ENCODE data around the gene SCAF11.

Gene SCAF11

GRCh38 chr12:45898094-45898493, 92.3 kb downstream of the SCAF11 start:
- no peak overlapping the region for H3K23ac ChIP-seq (ENCODE audit: low read length)
- H3K9ac ChIP-seq (ENCODE audit: low read length), result no peak overlapping the region
- no peak overlapping the region for H3K4me3 ChIP-seq (ENCODE audit: low read depth, low read length)
- H3K4me1 ChIP-seq (ENCODE audit: control insufficient read depth in 1 of 2, insufficient read depth in 2 of 2, low read length in 2 of 2), result no peaks in the 10 kb centered on the region
- H3K27ac ChIP-seq (ENCODE audit: low read depth, low read length), result no peak overlapping the region
- no peak overlapping the region for H3K4ac ChIP-seq (ENCODE audit: low read depth, low read length)
- H3K79me1 ChIP-seq (ENCODE audit: low read length), result no peaks in the 10 kb centered on the region
- no peak overlapping the region for H2BK12ac ChIP-seq (ENCODE audit: low read length)
- no peak overlapping the region for H4K91ac ChIP-seq (ENCODE audit: low read depth, low read length)
- H3K27me3 ChIP-seq (ENCODE audit: insufficient read depth, low read length), result no peaks in the 10 kb centered on the region
- no peaks in the 10 kb centered on the region for H3K9me3 ChIP-seq (ENCODE audit: insufficient read depth, low read depth, low read length)
- no peak for DNase-seq
- peaks cover 14 to 15% of the 10 kb centered on the region in 2 experiments for H3K36me3 ChIP-seq (ENCODE audit: control insufficient read depth in 1 of 2, insufficient read depth in 2 of 2, low read length in 2 of 2)
- H4K12ac ChIP-seq (ENCODE audit: low read depth, low read length), result no peak overlapping the region
- no CpG with 5 or more reads among the region's 1 CpG for WGBS (ENCODE audit: extremely low coverage, insufficient coverage, insufficient read length)
- H3K18ac ChIP-seq (ENCODE audit: low read length), result no peak overlapping the region
- H2BK120ac ChIP-seq (ENCODE audit: insufficient read depth, low read length, poor library complexity), result no peak overlapping the region
- H2AK5ac ChIP-seq (ENCODE audit: low read length), result no peak overlapping the region
- no peaks in the 10 kb centered on the region for H3K79me2 ChIP-seq (ENCODE audit: control insufficient read depth, insufficient read depth, low read length, poor library complexity)
- no peak overlapping the region for H2AFZ ChIP-seq (ENCODE audit: insufficient read depth, low read length, poor library complexity)
- H2BK5ac ChIP-seq (ENCODE audit: low read depth, low read length, poor library complexity), result no peak overlapping the region
- H3K4me2 ChIP-seq (ENCODE audit: low read length), result no peak overlapping the region
- H4K8ac ChIP-seq (ENCODE audit: low read depth, low read length), result no peak overlapping the region
- no peak overlapping the region for H3K14ac ChIP-seq (ENCODE audit: low read length)

DNA sequence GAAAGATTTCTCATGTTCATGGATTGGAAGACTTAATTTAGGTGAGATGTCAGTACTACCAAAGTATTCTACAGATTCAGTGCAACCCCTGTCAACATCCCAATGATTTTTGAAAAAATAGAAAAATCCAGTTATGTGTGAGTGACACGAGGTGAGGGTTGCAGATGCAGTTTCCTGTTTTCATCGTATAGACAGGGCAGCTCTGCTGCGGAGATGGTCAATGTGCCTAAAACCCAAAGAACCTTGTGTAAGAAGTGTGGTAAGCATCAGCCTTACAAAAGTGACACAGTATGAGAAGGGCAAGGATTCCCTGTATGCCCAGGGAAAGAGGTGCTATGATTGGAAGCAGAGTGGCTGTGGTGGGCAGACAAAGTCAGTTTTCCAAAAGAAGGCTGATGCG, 94.4 kb downstream of the SCAF11 start:
- no peak overlapping the region for H3K4ac ChIP-seq (ENCODE audit: low read depth, low read length)
- no peak overlapping the region for H3K27ac ChIP-seq (ENCODE audit: low read depth, low read length)
- DNase-seq, result no peak
- no peak overlapping the region for H3K4me2 ChIP-seq (ENCODE audit: low read length)
- no peak overlapping the region for H4K12ac ChIP-seq (ENCODE audit: low read depth, low read length)
- peaks cover 10 to 19% of the 10 kb centered on the region in 2 experiments for H3K36me3 ChIP-seq (ENCODE audit: control insufficient read depth in 1 of 2, insufficient read depth in 2 of 2, low read length in 2 of 2)
- no peak overlapping the region for H3K9ac ChIP-seq (ENCODE audit: low read length)
- H2AK5ac ChIP-seq (ENCODE audit: low read length), result no peak overlapping the region
- no peak overlapping the region for H2BK120ac ChIP-seq (ENCODE audit: insufficient read depth, low read length, poor library complexity)
- WGBS (ENCODE audit: extremely low coverage, insufficient coverage, insufficient read length), result no CpG with 5 or more reads among the region's 4 CpGs
- no peaks in the 10 kb centered on the region for H3K79me2 ChIP-seq (ENCODE audit: control insufficient read depth, insufficient read depth, low read length, poor library complexity)
- no peak overlapping the region for H4K8ac ChIP-seq (ENCODE audit: low read depth, low read length)
- H2BK12ac ChIP-seq (ENCODE audit: low read length), result no peak overlapping the region
- H3K9me3 ChIP-seq (ENCODE audit: insufficient read depth, low read depth, low read length), result no peaks in the 10 kb centered on the region
- no peak overlapping the region for H3K23ac ChIP-seq (ENCODE audit: low read length)
- no peaks in the 10 kb centered on the region for H3K4me1 ChIP-seq (ENCODE audit: control insufficient read depth in 1 of 2, insufficient read depth in 2 of 2, low read length in 2 of 2)
- H3K18ac ChIP-seq (ENCODE audit: low read length), result no peak overlapping the region
- H4K91ac ChIP-seq (ENCODE audit: low read depth, low read length), result no peak overlapping the region
- H2BK5ac ChIP-seq (ENCODE audit: low read depth, low read length, poor library complexity), result no peak overlapping the region
- H3K79me1 ChIP-seq (ENCODE audit: low read length), result no peaks in the 10 kb centered on the region
- no peaks in the 10 kb centered on the region for H3K27me3 ChIP-seq (ENCODE audit: insufficient read depth, low read length)
- H2AFZ ChIP-seq (ENCODE audit: insufficient read depth, low read length, poor library complexity), result no peak overlapping the region
- H3K4me3 ChIP-seq (ENCODE audit: low read depth, low read length), result no peak overlapping the region
- H3K14ac ChIP-seq (ENCODE audit: low read length), result no peak overlapping the region

DNA sequence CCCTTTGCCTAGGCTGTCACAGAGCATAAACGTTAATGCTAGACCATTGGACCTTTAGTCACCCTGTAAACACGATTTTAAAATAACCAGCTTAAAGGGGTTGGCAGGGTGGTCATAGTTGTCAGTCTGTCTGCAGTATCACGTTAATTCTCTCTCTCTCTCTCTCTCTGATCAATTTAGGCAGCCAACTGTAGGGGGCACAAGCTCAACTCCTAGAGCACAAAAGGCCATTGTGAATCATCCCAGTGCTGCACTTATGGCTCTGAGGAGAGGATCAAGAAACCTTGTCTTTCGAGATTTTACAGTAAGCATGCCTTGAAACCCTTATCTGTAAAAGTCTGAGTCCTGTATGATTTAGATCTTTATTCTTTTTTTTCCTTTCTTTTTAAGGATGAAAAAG, 97.1 kb downstream of the SCAF11 start:
- Histone ChIP-seq H3K23ac (ENCODE audit: low read length) (no peak overlapping the region), H3K9ac (ENCODE audit: low read length) (no peak overlapping the region), H3K14ac (ENCODE audit: low read length) (no peak overlapping the region), H4K8ac (ENCODE audit: low read depth, low read length) (no peak overlapping the region), H2BK12ac (ENCODE audit: low read length) (no peak overlapping the region), H3K79me2 (ENCODE audit: control insufficient read depth, insufficient read depth, low read length, poor library complexity) (no peaks in the 10 kb centered on the region), H3K27ac (ENCODE audit: low read depth, low read length) (no peak overlapping the region), H3K4me1 (ENCODE audit: control insufficient read depth in 1 of 2, insufficient read depth in 2 of 2, low read length in 2 of 2) (no peaks in the 10 kb centered on the region), H2AFZ (ENCODE audit: insufficient read depth, low read length, poor library complexity) (no peak overlapping the region), H3K79me1 (ENCODE audit: low read length) (no peaks in the 10 kb centered on the region), H2AK5ac (ENCODE audit: low read length) (no peak overlapping the region), H3K9me3 (ENCODE audit: insufficient read depth, low read depth, low read length) (no peaks in the 10 kb centered on the region), H3K18ac (ENCODE audit: low read length) (no peak overlapping the region), H4K12ac (ENCODE audit: low read depth, low read length) (no peak overlapping the region), H2BK5ac (ENCODE audit: low read depth, low read length, poor library complexity) (no peak overlapping the region), H2BK120ac (ENCODE audit: insufficient read depth, low read length, poor library complexity) (no peak overlapping the region), H4K91ac (ENCODE audit: low read depth, low read length) (no peak overlapping the region), H3K4me2 (ENCODE audit: low read length) (no peak overlapping the region), H3K4me3 (ENCODE audit: low read depth, low read length) (no peak overlapping the region), H3K4ac (ENCODE audit: low read depth, low read length) (no peak overlapping the region), H3K27me3 (ENCODE audit: insufficient read depth, low read length) (no peaks in the 10 kb centered on the region), H3K36me3 (ENCODE audit: control insufficient read depth in 1 of 2, insufficient read depth in 2 of 2, low read length in 2 of 2) (peaks cover 6 to 16% of the 10 kb centered on the region in 2 experiments)
- WGBS (ENCODE audit: extremely low coverage, insufficient coverage, insufficient read length), result no CpG with 5 or more reads among the region's 4 CpGs
- no peak for DNase-seq

DNA sequence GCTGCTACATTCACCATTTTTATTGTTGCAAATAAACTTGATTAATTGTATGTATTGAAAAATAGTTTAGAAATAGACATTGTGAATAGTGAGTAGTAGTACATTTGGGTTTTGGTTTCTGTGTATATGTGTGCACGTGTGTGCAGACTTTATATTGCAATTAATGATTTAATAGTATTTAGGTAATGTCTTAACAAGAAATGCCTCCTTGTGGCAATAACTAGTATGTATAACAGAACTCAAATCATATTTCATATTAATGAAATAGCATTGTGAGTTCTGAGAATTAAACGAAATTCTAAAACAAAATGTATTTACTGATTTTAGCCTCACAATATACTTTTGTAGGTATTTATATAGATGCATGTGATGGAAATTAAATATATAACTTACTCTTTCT, 100.1 kb downstream of the SCAF11 start:
- H2BK5ac ChIP-seq (ENCODE audit: low read depth, low read length, poor library complexity), result no peak overlapping the region
- no peak overlapping the region for H4K91ac ChIP-seq (ENCODE audit: low read depth, low read length)
- no peaks in the 10 kb centered on the region for H3K79me1 ChIP-seq (ENCODE audit: low read length)
- H2BK120ac ChIP-seq (ENCODE audit: insufficient read depth, low read length, poor library complexity), result no peak overlapping the region
- H3K9me3 ChIP-seq (ENCODE audit: insufficient read depth, low read depth, low read length), result peaks cover 3% of the 10 kb centered on the region
- no peak overlapping the region for H3K18ac ChIP-seq (ENCODE audit: low read length)
- H3K4me3 ChIP-seq (ENCODE audit: low read depth, low read length), result no peak overlapping the region
- no CpG with 5 or more reads among the region's 2 CpGs for WGBS (ENCODE audit: extremely low coverage, insufficient coverage, insufficient read length)
- no peak overlapping the region for H4K12ac ChIP-seq (ENCODE audit: low read depth, low read length)
- H3K4me1 ChIP-seq (ENCODE audit: control insufficient read depth in 1 of 2, insufficient read depth in 2 of 2, low read length in 2 of 2), result no peaks in the 10 kb centered on the region
- H3K27me3 ChIP-seq (ENCODE audit: insufficient read depth, low read length), result no peaks in the 10 kb centered on the region
- no peak overlapping the region for H3K27ac ChIP-seq (ENCODE audit: low read depth, low read length)
- H2AK5ac ChIP-seq (ENCODE audit: low read length), result no peak overlapping the region
- no peak overlapping the region for H3K4me2 ChIP-seq (ENCODE audit: low read length)
- H4K8ac ChIP-seq (ENCODE audit: low read depth, low read length), result no peak overlapping the region
- H3K14ac ChIP-seq (ENCODE audit: low read length), result no peak overlapping the region
- H2BK12ac ChIP-seq (ENCODE audit: low read length), result no peak overlapping the region
- DNase-seq, result no peak
- H3K79me2 ChIP-seq (ENCODE audit: control insufficient read depth, insufficient read depth, low read length, poor library complexity), result no peaks in the 10 kb centered on the region
- no peak overlapping the region for H3K4ac ChIP-seq (ENCODE audit: low read depth, low read length)
- peaks cover 5 to 19% of the 10 kb centered on the region in 2 experiments for H3K36me3 ChIP-seq (ENCODE audit: control insufficient read depth in 1 of 2, insufficient read depth in 2 of 2, low read length in 2 of 2)
- no peak overlapping the region for H2AFZ ChIP-seq (ENCODE audit: insufficient read depth, low read length, poor library complexity)
- no peak overlapping the region for H3K9ac ChIP-seq (ENCODE audit: low read length)
- no peak overlapping the region for H3K23ac ChIP-seq (ENCODE audit: low read length)

All from trophoblast cell (in vitro differentiated cells and primary cell).